ENCODE data around the gene FTH1. TPM values are rescaled to one million over a fixed set of nuclear protein-coding genes. Genes with fewer than 3 reads are reported as not detected.

The FTH1 gene
- total RNA-seq, 1 experiment from 2014 or later: 3,345 TPM

- POLR2A ChIA-PET: no interaction called here
- Histone ChIP-seq H3K9me3 (ENCODE audit: control insufficient read depth in 1 of 2, insufficient read depth in 1 of 2, low read depth in 1 of 2, low read length in 2 of 2) (no peaks in the 10 kb centered on the region), H3K27me3 (ENCODE audit: insufficient read depth, low read length) (no peaks in the 10 kb centered on the region), H2AFZ (ENCODE audit: low read depth, low read length, poor library complexity, severe bottlenecking) (no peak overlapping the region), H3K9me2 (ENCODE audit: insufficient read depth) (no peaks in the 10 kb centered on the region), H4K20me1 (ENCODE audit: insufficient read depth) (no peaks in the 10 kb centered on the region), H3K9ac (ENCODE audit: low read length) (no peak overlapping the region), H3K27ac (ENCODE audit: low read depth, low read length) (no peak overlapping the region), H3K4me1 (ENCODE audit: control insufficient read depth in 1 of 2, insufficient read depth in 2 of 2, low read length in 2 of 2) (no peaks in the 10 kb centered on the region), H3K36me3 (ENCODE audit: control insufficient read depth in 1 of 2, insufficient read depth in 2 of 2, low read length in 2 of 2) (no peaks in the 10 kb centered on the region), H3K4me2 (ENCODE audit: low read length) (no peak overlapping the region), H3K79me2 (ENCODE audit: insufficient read depth, low read length) (no peaks in the 10 kb centered on the region), H3K4me3 (replicated peaks in 1 of 2; ENCODE audit: low read depth in 1 of 2, low read length in 2 of 2) (no peak overlapping the region)
- intact Hi-C loops (cut with micrococcal nuclease): no loop called here
- DNase-seq (ENCODE audit: low read depth, low spot score) (no peak), ATAC-seq (no peak)
- RAD21 ChIA-PET (ENCODE audit: low non-redundant PET in 1 of 2, low total read pairs in 2 of 2, uncharacterized antibody in 2 of 2, unreplicated experiment in 2 of 2): no interaction called here
- no peak for TF ChIP-seq CEBPB (IDR thresholded peaks at IDR 0.05; ENCODE audit: low read depth)
- CTCF ChIA-PET: interaction anchor here (3.7 kb wide), 1 partner anchor 17 kb away, joined by 19 read pairs; no protein-coding TSS in a partner anchor
- no TSS peak for BruUV-seq (replicated peaks)
These were observed 36.5 kb downstream of the FTH1 start for GRCh38 chr11:61930933-61931332.

DNA sequence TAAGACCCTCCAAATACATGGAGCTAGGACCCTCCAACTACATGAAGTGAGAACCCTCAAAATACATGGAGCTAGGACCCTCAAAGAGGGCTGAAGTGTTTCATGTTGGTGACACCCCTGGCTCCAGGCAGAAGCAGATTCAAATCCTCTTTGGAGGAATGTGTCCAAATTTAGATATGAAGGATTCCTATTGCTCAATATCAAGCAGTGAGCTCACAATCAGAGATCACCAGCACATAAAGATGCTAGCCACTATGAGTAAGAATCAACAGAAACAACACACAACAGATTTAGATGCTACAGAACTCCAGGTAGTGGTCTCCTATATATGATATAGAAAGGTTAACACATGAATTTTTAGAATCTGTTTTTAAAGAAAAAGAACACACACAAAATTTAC is 38.8 kb downstream of the FTH1 start:
- no peaks in the 10 kb centered on the region for H3K4me1 ChIP-seq (ENCODE audit: control insufficient read depth in 1 of 2, insufficient read depth in 2 of 2, low read length in 2 of 2)
- DNase-seq (ENCODE audit: low read depth, low spot score) (no peak), ATAC-seq (no peak)
- H3K9me3 ChIP-seq (ENCODE audit: control insufficient read depth in 1 of 2, insufficient read depth in 1 of 2, low read depth in 1 of 2, low read length in 2 of 2): no peaks in the 10 kb centered on the region
- no peak overlapping the region for H3K9ac ChIP-seq (ENCODE audit: low read length)
- H4K20me1 ChIP-seq (ENCODE audit: insufficient read depth): no peaks in the 10 kb centered on the region
- no peak overlapping the region for H2AFZ ChIP-seq (ENCODE audit: low read depth, low read length, poor library complexity, severe bottlenecking)
- RAD21 ChIA-PET (ENCODE audit: low non-redundant PET in 1 of 2, low total read pairs in 2 of 2, uncharacterized antibody in 2 of 2, unreplicated experiment in 2 of 2): no interaction called here
- no peak overlapping the region for H3K4me3 ChIP-seq (replicated peaks in 1 of 2; ENCODE audit: low read depth in 1 of 2, low read length in 2 of 2)
- H3K4me2 ChIP-seq (ENCODE audit: low read length): no peak overlapping the region
- H3K9me2 ChIP-seq (ENCODE audit: insufficient read depth): no peaks in the 10 kb centered on the region
- H3K36me3 ChIP-seq (ENCODE audit: control insufficient read depth in 1 of 2, insufficient read depth in 2 of 2, low read length in 2 of 2): no peaks in the 10 kb centered on the region
- no peaks in the 10 kb centered on the region for H3K79me2 ChIP-seq (ENCODE audit: insufficient read depth, low read length)
- intact Hi-C loops (cut with micrococcal nuclease): no loop called here
- H3K27ac ChIP-seq (ENCODE audit: low read depth, low read length): no peak overlapping the region
- H3K27me3 ChIP-seq (ENCODE audit: insufficient read depth, low read length): no peaks in the 10 kb centered on the region
- no peak for TF ChIP-seq TCF7L2 (IDR thresholded peaks at IDR 0.05; ENCODE audit: borderline replicate concordance, extremely low read depth, insufficient read depth, insufficient read length)
- TF ChIP-seq, protein P1, sequence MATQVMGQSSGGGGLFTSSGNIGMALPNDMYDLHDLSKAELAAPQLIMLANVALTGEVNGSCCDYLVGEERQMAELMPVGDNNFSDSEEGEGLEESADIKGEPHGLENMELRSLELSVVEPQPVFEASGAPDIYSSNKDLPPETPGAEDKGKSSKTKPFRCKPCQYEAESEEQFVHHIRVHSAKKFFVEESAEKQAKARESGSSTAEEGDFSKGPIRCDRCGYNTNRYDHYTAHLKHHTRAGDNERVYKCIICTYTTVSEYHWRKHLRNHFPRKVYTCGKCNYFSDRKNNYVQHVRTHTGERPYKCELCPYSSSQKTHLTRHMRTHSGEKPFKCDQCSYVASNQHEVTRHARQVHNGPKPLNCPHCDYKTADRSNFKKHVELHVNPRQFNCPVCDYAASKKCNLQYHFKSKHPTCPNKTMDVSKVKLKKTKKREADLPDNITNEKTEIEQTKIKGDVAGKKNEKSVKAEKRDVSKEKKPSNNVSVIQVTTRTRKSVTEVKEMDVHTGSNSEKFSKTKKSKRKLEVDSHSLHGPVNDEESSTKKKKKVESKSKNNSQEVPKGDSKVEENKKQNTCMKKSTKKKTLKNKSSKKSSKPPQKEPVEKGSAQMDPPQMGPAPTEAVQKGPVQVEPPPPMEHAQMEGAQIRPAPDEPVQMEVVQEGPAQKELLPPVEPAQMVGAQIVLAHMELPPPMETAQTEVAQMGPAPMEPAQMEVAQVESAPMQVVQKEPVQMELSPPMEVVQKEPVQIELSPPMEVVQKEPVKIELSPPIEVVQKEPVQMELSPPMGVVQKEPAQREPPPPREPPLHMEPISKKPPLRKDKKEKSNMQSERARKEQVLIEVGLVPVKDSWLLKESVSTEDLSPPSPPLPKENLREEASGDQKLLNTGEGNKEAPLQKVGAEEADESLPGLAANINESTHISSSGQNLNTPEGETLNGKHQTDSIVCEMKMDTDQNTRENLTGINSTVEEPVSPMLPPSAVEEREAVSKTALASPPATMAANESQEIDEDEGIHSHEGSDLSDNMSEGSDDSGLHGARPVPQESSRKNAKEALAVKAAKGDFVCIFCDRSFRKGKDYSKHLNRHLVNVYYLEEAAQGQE (IDR thresholded peaks at IDR 0.05; ENCODE audit: low read depth): no peak
- TF ChIP-seq SP1 (IDR thresholded peaks at IDR 0.05; ENCODE audit: low read depth): no peak
- no peak for TF ChIP-seq CBX3 (IDR thresholded peaks at IDR 0.05; ENCODE audit: low read depth)
- no peak for TF ChIP-seq SRF (IDR thresholded peaks at IDR 0.05; ENCODE audit: low read depth)
- TF ChIP-seq POLR2A (IDR thresholded peaks at IDR 0.05; ENCODE audit: borderline replicate concordance, extremely low read depth, insufficient read depth, insufficient read length): no peak
- TF ChIP-seq, protein P2, sequence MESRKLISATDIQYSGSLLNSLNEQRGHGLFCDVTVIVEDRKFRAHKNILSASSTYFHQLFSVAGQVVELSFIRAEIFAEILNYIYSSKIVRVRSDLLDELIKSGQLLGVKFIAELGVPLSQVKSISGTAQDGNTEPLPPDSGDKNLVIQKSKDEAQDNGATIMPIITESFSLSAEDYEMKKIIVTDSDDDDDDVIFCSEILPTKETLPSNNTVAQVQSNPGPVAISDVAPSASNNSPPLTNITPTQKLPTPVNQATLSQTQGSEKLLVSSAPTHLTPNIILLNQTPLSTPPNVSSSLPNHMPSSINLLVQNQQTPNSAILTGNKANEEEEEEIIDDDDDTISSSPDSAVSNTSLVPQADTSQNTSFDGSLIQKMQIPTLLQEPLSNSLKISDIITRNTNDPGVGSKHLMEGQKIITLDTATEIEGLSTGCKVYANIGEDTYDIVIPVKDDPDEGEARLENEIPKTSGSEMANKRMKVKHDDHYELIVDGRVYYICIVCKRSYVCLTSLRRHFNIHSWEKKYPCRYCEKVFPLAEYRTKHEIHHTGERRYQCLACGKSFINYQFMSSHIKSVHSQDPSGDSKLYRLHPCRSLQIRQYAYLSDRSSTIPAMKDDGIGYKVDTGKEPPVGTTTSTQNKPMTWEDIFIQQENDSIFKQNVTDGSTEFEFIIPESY (IDR thresholded peaks at IDR 0.05; ENCODE audit: extremely low read depth, insufficient replicate concordance, low read length): no peak
- TF ChIP-seq, protein P3, sequence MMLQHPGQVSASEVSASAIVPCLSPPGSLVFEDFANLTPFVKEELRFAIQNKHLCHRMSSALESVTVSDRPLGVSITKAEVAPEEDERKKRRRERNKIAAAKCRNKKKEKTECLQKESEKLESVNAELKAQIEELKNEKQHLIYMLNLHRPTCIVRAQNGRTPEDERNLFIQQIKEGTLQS (IDR thresholded peaks at IDR 0.05): no peak
- no peak for TF ChIP-seq POLR2AphosphoS5 (IDR thresholded peaks at IDR 0.05; ENCODE audit: low read depth, low read length)
- TF ChIP-seq CEBPB (IDR thresholded peaks at IDR 0.05; ENCODE audit: low read depth): no peak
- TF ChIP-seq MAX (IDR thresholded peaks at IDR 0.05): no peak
- TF ChIP-seq ELF1 (IDR thresholded peaks at IDR 0.05; ENCODE audit: borderline replicate concordance, low read depth): no peak
- CTCF ChIA-PET: interaction anchor here (0.6 to 3.7 kb wide), 4 partner anchors 19 to 1048 kb away, joined by 3 to 19 read pairs (median 10); no protein-coding TSS in a partner anchor
- BruUV-seq (replicated peaks): no TSS peak
- POLR2A ChIA-PET: no interaction called here
